Activated naive CD8-positive, alpha-beta T cell treated with anti-CD3 and anti-CD28 coated beads for 36 hours (primary cell): ENCODE data around the gene TSPAN31. TPM values are rescaled to one million over a fixed set of nuclear protein-coding genes. Genes with fewer than 3 reads are reported as not detected.

Experiments
- DNase-seq: peaks from one replicate; pipeline ENCODE4 v3.0.0; 2021
- H3K27ac Mint-ChIP-seq: one replicate; pipeline ENCODE4 v1.8.0; 2022; ENCODE audit warnings: mild to moderate bottlenecking, moderate library complexity, mixed read lengths
- H3K27me3 Mint-ChIP-seq: one replicate; pipeline ENCODE4 v1.8.0; 2022; ENCODE audit warnings: mild to moderate bottlenecking, mixed read lengths
- H3K36me3 Mint-ChIP-seq: one replicate; pipeline ENCODE4 v1.8.0; 2021; ENCODE audit warnings: mild to moderate bottlenecking, mixed read lengths
- H3K4me1 Mint-ChIP-seq: one replicate; pipeline ENCODE4 v1.8.0; 2021; ENCODE audit warnings: mixed read lengths
- H3K4me3 Mint-ChIP-seq: one replicate; pipeline ENCODE4 v1.8.0; 2022; ENCODE audit warnings: mild to moderate bottlenecking, moderate library complexity, mixed read lengths
- H3K9me3 Mint-ChIP-seq: one replicate; pipeline ENCODE4 v1.8.0; 2022; ENCODE audit warnings: mixed read lengths
- total RNA-seq, 2 experiments: library from RNA; stranded (reverse); gene quantifications; one replicate each; pipeline ENCODE4 v1.2.3, GENCODE V29; 2021

The TSPAN31 gene
- total RNA-seq, 2 experiments from 2014 or later: 5.7 TPM

- DNase-seq: no peak
- Mint-ChIP-seq H3K27me3 (no peaks in the 10 kb centered on the region), H3K4me1 (peaks cover 2% of the 10 kb centered on the region), H3K4me3 (no peak overlapping the region), H3K27ac (no peak overlapping the region), H3K36me3 (peaks cover 12% of the 10 kb centered on the region), H3K9me3 (no peaks in the 10 kb centered on the region)
These were observed 17.0 kb upstream of the TSPAN31 start for GRCh38 chr12:57727758-57728395.

- no peak overlapping the region for H3K27ac Mint-ChIP-seq
These were observed 15.5 kb upstream of the TSPAN31 start for GRCh38 chr12:57729321-57729844.

GRCh38 chr12:57730336-57731067, 14.3 kb upstream of the TSPAN31 start:
- Mint-ChIP-seq H3K27ac (no peak overlapping the region), H3K4me3 (no peak overlapping the region), H3K9me3 (no peaks in the 10 kb centered on the region), H3K36me3 (peaks cover 12% of the 10 kb centered on the region), H3K4me1 (peaks cover 2% of the 10 kb centered on the region), H3K27me3 (no peaks in the 10 kb centered on the region)
- no peak for DNase-seq

More at GRCh38 chr12:57729321-57729844, 15.5 kb upstream of the TSPAN31 start:
- peaks cover 2% of the 10 kb centered on the region for H3K4me1 Mint-ChIP-seq
- peaks cover 12% of the 10 kb centered on the region for H3K36me3 Mint-ChIP-seq
- no peak overlapping the region for H3K4me3 Mint-ChIP-seq
- no peak for DNase-seq
- no peaks in the 10 kb centered on the region for H3K9me3 Mint-ChIP-seq
- no peaks in the 10 kb centered on the region for H3K27me3 Mint-ChIP-seq

- no peak for DNase-seq
- no peaks in the 10 kb centered on the region for H3K27me3 Mint-ChIP-seq
- H3K36me3 Mint-ChIP-seq: peaks cover 10% of the 10 kb centered on the region
- H3K27ac Mint-ChIP-seq: no peak overlapping the region
- H3K4me1 Mint-ChIP-seq: peaks cover 3% of the 10 kb centered on the region
- no peaks in the 10 kb centered on the region for H3K9me3 Mint-ChIP-seq
- H3K4me3 Mint-ChIP-seq: no peak overlapping the region
These were observed 13.3 kb upstream of the TSPAN31 start for GRCh38 chr12:57731411-57732080.

- Mint-ChIP-seq H3K36me3 (peaks cover 13% of the 10 kb centered on the region), H3K27ac (no peak overlapping the region), H3K9me3 (no peaks in the 10 kb centered on the region), H3K4me3 (no peak overlapping the region), H3K27me3 (no peaks in the 10 kb centered on the region), H3K4me1 (peaks cover 6% of the 10 kb centered on the region)
- DNase-seq: no peak
These were observed 12.6 kb upstream of the TSPAN31 start for GRCh38 chr12:57732270-57732669.

- no peak for DNase-seq
- peaks cover 10% of the 10 kb centered on the region for H3K36me3 Mint-ChIP-seq
- no peaks in the 10 kb centered on the region for H3K27me3 Mint-ChIP-seq
- peak overlapping the region; percentile 11 for H3K27ac Mint-ChIP-seq
- no peaks in the 10 kb centered on the region for H3K9me3 Mint-ChIP-seq
- H3K4me1 Mint-ChIP-seq: peaks cover 6% of the 10 kb centered on the region
- H3K4me3 Mint-ChIP-seq: no peak overlapping the region
These were observed 11.9 kb upstream of the TSPAN31 start for GRCh38 chr12:57732726-57733593.

- Mint-ChIP-seq H3K9me3 (no peaks in the 10 kb centered on the region), H3K4me3 (no peak overlapping the region), H3K4me1 (peaks cover 7% of the 10 kb centered on the region), H3K27me3 (no peaks in the 10 kb centered on the region), H3K36me3 (peaks cover 7% of the 10 kb centered on the region), H3K27ac (no peak overlapping the region)
- no peak for DNase-seq
These were observed 10.9 kb upstream of the TSPAN31 start for GRCh38 chr12:57733928-57734327.

- no peak for DNase-seq
- Mint-ChIP-seq H3K4me1 (peaks cover 14% of the 10 kb centered on the region), H3K9me3 (no peaks in the 10 kb centered on the region), H3K27me3 (no peaks in the 10 kb centered on the region), H3K4me3 (no peak overlapping the region), H3K27ac (peak overlapping the region; percentile 31), H3K36me3 (peaks cover 7% of the 10 kb centered on the region)
These were observed 10.2 kb upstream of the TSPAN31 start for GRCh38 chr12:57734591-57734990.

- Mint-ChIP-seq H3K36me3 (peaks cover 7% of the 10 kb centered on the region), H3K4me3 (no peak overlapping the region), H3K4me1 (peaks cover 20% of the 10 kb centered on the region), H3K27ac (no peak overlapping the region), H3K9me3 (no peaks in the 10 kb centered on the region), H3K27me3 (no peaks in the 10 kb centered on the region)
- no peak for DNase-seq
These were observed 9.5 kb upstream of the TSPAN31 start for GRCh38 chr12:57735198-57735855.

- DNase-seq: no peak
- peaks cover 27% of the 10 kb centered on the region for H3K4me1 Mint-ChIP-seq
- peaks cover 7% of the 10 kb centered on the region for H3K36me3 Mint-ChIP-seq
- no peaks in the 10 kb centered on the region for H3K9me3 Mint-ChIP-seq
- H3K27me3 Mint-ChIP-seq: no peaks in the 10 kb centered on the region
- H3K27ac Mint-ChIP-seq: no peak overlapping the region
- no peak overlapping the region for H3K4me3 Mint-ChIP-seq
These were observed 8.7 kb upstream of the TSPAN31 start for GRCh38 chr12:57735952-57736740.

- no peaks in the 10 kb centered on the region for H3K9me3 Mint-ChIP-seq
- DNase-seq: no peak
- H3K27ac Mint-ChIP-seq: no peak overlapping the region
- peaks cover 29% of the 10 kb centered on the region for H3K4me1 Mint-ChIP-seq
- H3K36me3 Mint-ChIP-seq: peaks cover 7% of the 10 kb centered on the region
- no peak overlapping the region for H3K4me3 Mint-ChIP-seq
- no peaks in the 10 kb centered on the region for H3K27me3 Mint-ChIP-seq
These were observed 7.9 kb upstream of the TSPAN31 start for GRCh38 chr12:57736741-57737466.

- no peak overlapping the region for H3K4me3 Mint-ChIP-seq
- no peak overlapping the region for H3K27ac Mint-ChIP-seq
- peaks cover 34% of the 10 kb centered on the region for H3K4me1 Mint-ChIP-seq
- H3K36me3 Mint-ChIP-seq: peaks cover 5% of the 10 kb centered on the region
- no peaks in the 10 kb centered on the region for H3K27me3 Mint-ChIP-seq
- H3K9me3 Mint-ChIP-seq: no peaks in the 10 kb centered on the region
- DNase-seq: no peak
These were observed 7.1 kb upstream of the TSPAN31 start for GRCh38 chr12:57737467-57738460.
